ENCODE measurements around the gene PDE7B. TPM values are rescaled to one million over a fixed set of nuclear protein-coding genes. Genes with fewer than 3 reads are reported as not detected.

Gene PDE7B
- total and polyA plus RNA-seq, 2 of the 4 experiments (the other 2 are of a cell fraction) = 7.8 to 12.4 TPM

DNA sequence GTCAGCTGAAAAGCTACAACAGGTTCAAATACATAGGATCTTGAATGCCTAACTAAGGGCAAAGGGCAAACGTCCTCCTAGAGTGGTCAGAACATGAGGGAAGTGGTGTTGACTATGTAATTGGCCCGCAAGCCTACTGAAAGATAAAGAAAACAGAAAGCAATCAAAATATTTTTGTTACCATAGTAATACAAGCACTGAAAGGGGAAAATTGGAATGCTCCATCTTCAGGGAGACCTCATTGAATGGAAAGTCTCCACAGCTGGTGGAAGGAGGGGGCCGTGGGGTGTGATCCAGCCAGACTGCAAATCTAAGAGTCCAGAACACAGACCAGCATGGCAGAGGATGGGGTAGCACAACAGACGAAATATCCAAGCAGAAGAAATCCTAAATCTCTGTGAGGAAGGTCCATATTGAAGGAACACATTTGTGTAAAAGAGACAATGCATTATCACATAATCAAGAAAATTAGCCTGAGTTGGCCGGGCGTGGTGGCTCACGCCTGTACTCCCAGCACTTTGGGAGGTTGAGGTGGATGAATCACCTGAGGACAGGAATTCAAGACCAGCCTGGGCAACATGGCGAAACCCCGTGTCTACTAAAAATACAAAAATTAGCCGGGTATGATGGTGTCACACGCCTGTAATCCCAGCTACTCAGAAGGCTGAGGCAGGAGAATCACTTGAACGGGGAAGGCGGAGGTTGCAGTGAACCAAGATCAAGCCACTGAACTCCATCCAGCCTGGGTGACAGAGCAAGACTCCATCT is 359.1 kb downstream of the PDE7B start:
- in situ Hi-C loops (cut with MboI; ENCODE audit: low sequenced_read_pairs) = no loop called here

More for the DNA sequence above, 359.1 kb downstream of the PDE7B start:
- Histone ChIP-seq H3K9me1 (ENCODE audit: insufficient read depth, low read length) (no peaks in the 10 kb centered on the region), H4K20me1 (ENCODE audit: insufficient read depth, low read length) (no peaks in the 10 kb centered on the region), H2AK9ac (replicated peaks; ENCODE audit: low read depth, low read length, poor library complexity) (no peak overlapping the region), H3K27ac (ENCODE audit: insufficient read depth, low read length) (no peak overlapping the region), H4K5ac (ENCODE audit: low read depth, low read length) (no peak overlapping the region), H2BK120ac (ENCODE audit: low read depth, low read length) (no peak overlapping the region), H2AK5ac (ENCODE audit: low read depth, low read length) (no peak overlapping the region), H4K91ac (ENCODE audit: insufficient read depth, low read depth, low read length) (no peak overlapping the region), H2BK15ac (ENCODE audit: low read depth, low read length) (no peak overlapping the region), H3K14ac (replicated peaks; ENCODE audit: low read depth, low read length) (no peak overlapping the region), H2BK20ac (ENCODE audit: low read depth, low read length) (no peak overlapping the region), H3K9ac (ENCODE audit: low read depth, low read length) (no peak overlapping the region), H4K8ac (ENCODE audit: low read depth in 2 of 2, low read length in 2 of 2) (no peak overlapping the region), H3K56ac (ENCODE audit: extremely low read depth, insufficient read depth, low read length) (no peak overlapping the region), H3K4ac (ENCODE audit: low read depth, low read length) (no peak overlapping the region), H3K4me1 (ENCODE audit: control insufficient read depth, insufficient read depth, low read length) (peaks cover 2% of the 10 kb centered on the region; the same call in 1 of the 2 replicates), H3K23ac (ENCODE audit: low read depth, low read length) (no peak overlapping the region), H3K18ac (ENCODE audit: low read depth, low read length) (no peak overlapping the region), H3K36me3 (ENCODE audit: control insufficient read depth, insufficient read depth, low read length) (no peaks in the 10 kb centered on the region), H3K4me3 (ENCODE audit: insufficient read depth, low read depth, low read length) (no peak overlapping the region), H3K79me1 (ENCODE audit: low read depth in 1 of 2, low read length in 2 of 2) (no peaks in the 10 kb centered on the region), H2AFZ (replicated peaks; ENCODE audit: low read length, poor library complexity) (no peak overlapping the region), H3K4me2 (ENCODE audit: low read depth, low read length) (no peak overlapping the region), H3K27me3 (ENCODE audit: control insufficient read depth, insufficient read depth, low read length) (no peaks in the 10 kb centered on the region), H3K9me3 (ENCODE audit: control insufficient read depth, insufficient read depth, low read length) (no peaks in the 10 kb centered on the region), H2BK5ac (ENCODE audit: low read depth, low read length, poor library complexity, severe bottlenecking) (no peak overlapping the region)
- TF ChIP-seq MXI1 (IDR thresholded peaks at IDR 0.05; ENCODE audit: borderline replicate concordance, low read depth, low read length) (no peak), RCOR1 (IDR thresholded peaks at IDR 0.05; ENCODE audit: insufficient replicate concordance, low read length) (no peak), RAD21 (IDR thresholded peaks at IDR 0.05; ENCODE audit: low read length) (no peak), NFE2L2 (IDR thresholded peaks at IDR 0.05; ENCODE audit: low read depth, low read length) (no peak), FOS (IDR thresholded peaks at IDR 0.05; ENCODE audit: low read depth, low read length) (no peak), MAFK (IDR thresholded peaks at IDR 0.05; ENCODE audit: low read depth, low read length) (no peak), MAZ (IDR thresholded peaks at IDR 0.05; ENCODE audit: borderline replicate concordance, low read depth, low read length) (no peak)
- TF ChIP-seq, protein P1, sequence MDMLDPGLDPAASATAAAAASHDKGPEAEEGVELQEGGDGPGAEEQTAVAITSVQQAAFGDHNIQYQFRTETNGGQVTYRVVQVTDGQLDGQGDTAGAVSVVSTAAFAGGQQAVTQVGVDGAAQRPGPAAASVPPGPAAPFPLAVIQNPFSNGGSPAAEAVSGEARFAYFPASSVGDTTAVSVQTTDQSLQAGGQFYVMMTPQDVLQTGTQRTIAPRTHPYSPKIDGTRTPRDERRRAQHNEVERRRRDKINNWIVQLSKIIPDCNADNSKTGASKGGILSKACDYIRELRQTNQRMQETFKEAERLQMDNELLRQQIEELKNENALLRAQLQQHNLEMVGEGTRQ (IDR thresholded peaks at IDR 0.05; ENCODE audit: low read depth, low read length) = no peak
- TF ChIP-seq, protein P2, sequence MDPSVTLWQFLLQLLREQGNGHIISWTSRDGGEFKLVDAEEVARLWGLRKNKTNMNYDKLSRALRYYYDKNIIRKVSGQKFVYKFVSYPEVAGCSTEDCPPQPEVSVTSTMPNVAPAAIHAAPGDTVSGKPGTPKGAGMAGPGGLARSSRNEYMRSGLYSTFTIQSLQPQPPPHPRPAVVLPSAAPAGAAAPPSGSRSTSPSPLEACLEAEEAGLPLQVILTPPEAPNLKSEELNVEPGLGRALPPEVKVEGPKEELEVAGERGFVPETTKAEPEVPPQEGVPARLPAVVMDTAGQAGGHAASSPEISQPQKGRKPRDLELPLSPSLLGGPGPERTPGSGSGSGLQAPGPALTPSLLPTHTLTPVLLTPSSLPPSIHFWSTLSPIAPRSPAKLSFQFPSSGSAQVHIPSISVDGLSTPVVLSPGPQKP (IDR thresholded peaks at IDR 0.05; ENCODE audit: borderline replicate concordance, low read depth, low read length) = no peak
- DNase-seq (no peak), ATAC-seq (ENCODE audit: low read depth) (no peak)
- intact Hi-C loops (cut with micrococcal nuclease) (no loop called here), dilution Hi-C loops (cut with HindIII; ENCODE audit: low sequenced_read_pairs, unreplicated experiment) (no loop called here)
- CTCF ChIA-PET = no interaction called here
- POLR2A ChIA-PET (ENCODE audit: unreplicated experiment) = no interaction called here
- no CpG with 5 or more reads among the region's 13 CpGs for WGBS, 2 experiments (ENCODE audit: extremely low coverage in 2 of 2, insufficient read length in 1 of 2)
- no TSS peak for BruUV-seq (replicated peaks)
